Measurements from ENCODE around the gene CCDC39. TPM values are rescaled to one million over a fixed set of nuclear protein-coding genes. Genes with fewer than 3 reads are reported as not detected.

Gene CCDC39
- total RNA-seq = 10 to 100 TPM in 1 of 5 donors, under 1 TPM in 1, not detected in 3; 0.72 to 11.7 TPM
- not detected for polyA plus RNA-seq
- long read RNA-seq, donor 1 = 0 reads
- long read RNA-seq, donor 2, partial matches to known transcripts = 10 of 10 reads
- long read RNA-seq, donor 2, other reads (novel, unspliced or antisense) = 0 of 10 reads
- long read RNA-seq, donor 3 = 0 reads
- long read RNA-seq, donor 4 = 0 reads
- long read RNA-seq, donor 5 = 0 reads
- long read RNA-seq, donor 6 = 0 reads
- long read RNA-seq, donor 7 = 0 reads
- long read RNA-seq, donor 8 = 0 reads
- long read RNA-seq, donor 9 = 0 reads
- long read RNA-seq, donor 10, partial matches to known transcripts = 0 of 7 reads
- long read RNA-seq, donor 10, other reads (novel, unspliced or antisense) = 7 of 7 reads

GRCh38 chr3:180679178-180680096, at the start of gene CCDC39:
CCDC39 (minus strand) TSS chr3:180679489; CDS start chr3:180679380, 109 bp downstream.
- TF ChIP-seq CTCF (IDR thresholded peaks at IDR 0.05) (no peak), EP300 (IDR thresholded peaks at IDR 0.05) (no peak), POLR2AphosphoS5 (IDR thresholded peaks at IDR 0.05) (no peak), POLR2A (IDR thresholded peaks at IDR 0.05) (no peak)
- Histone ChIP-seq H3K4me3 (peak within 1 kb of the TSS; percentile 51 to 79 (median 64)), H3K27me3 (peaks cover 0 to 28% (median 23%) of the 10 kb centered on the region in 3 donors), H3K27ac (peak within 1 kb of the TSS in 4 of 5 donors; percentile 6 to 67 (median 37)), H3K9me3 (no peaks in the 10 kb centered on the region), H3K4me1 (peaks cover 6 to 25% (median 18%) of the 10 kb centered on the region in 4 donors), H3K36me3 (no peaks in the 10 kb centered on the region)
- 1 to 2% (median 1%) methylated on average over 55 to 56 of the region's 56 CpGs for WGBS, 5 donors
- peak; percentile 76 to 92 for DNase-seq
- intact Hi-C loops (cut with DNase I; ENCODE audit: low total_unique reads) = no loop called here

- Histone ChIP-seq H3K27ac (no peak overlapping the region), H3K4me1 (no peaks in the 10 kb centered on the region), H3K36me3 (no peaks in the 10 kb centered on the region), H3K4me3 (no peak overlapping the region), H3K9me3 (no peaks in the 10 kb centered on the region), H3K27me3 (no peaks in the 10 kb centered on the region)
- DNase-seq = no peak
- TF ChIP-seq POLR2A (IDR thresholded peaks at IDR 0.05) (no peak), POLR2AphosphoS5 (IDR thresholded peaks at IDR 0.05) (no peak), EP300 (IDR thresholded peaks at IDR 0.05) (no peak), CTCF (IDR thresholded peaks at IDR 0.05) (no peak)
- intact Hi-C loops (cut with DNase I; ENCODE audit: low total_unique reads) = no loop called here
- WGBS, 5 donors = 37 to 91% (median 45%) methylated on average over 1 of the region's 1 CpG
These were observed 40.7 kb upstream of the CCDC39 start for GRCh38 chr3:180720012-180720411.

- H3K36me3 ChIP-seq = no peaks in the 10 kb centered on the region
- TF ChIP-seq EP300 (IDR thresholded peaks at IDR 0.05) (no peak), CTCF (IDR thresholded peaks at IDR 0.05) (no peak), POLR2AphosphoS5 (IDR thresholded peaks at IDR 0.05) (no peak), POLR2A (IDR thresholded peaks at IDR 0.05) (no peak)
- DNase-seq = no peak
- peaks cover 0 to 8% (median 3%) of the 10 kb centered on the region in 4 donors for H3K9me3 ChIP-seq
- no peak overlapping the region for H3K27ac ChIP-seq
- no peak overlapping the region for H3K4me3 ChIP-seq
- H3K27me3 ChIP-seq = no peaks in the 10 kb centered on the region
- H3K4me1 ChIP-seq = no peaks in the 10 kb centered on the region
- intact Hi-C loops (cut with DNase I; ENCODE audit: low total_unique reads) = no loop called here
- 22 to 43% (median 31%) methylated on average over 2 of the region's 2 CpGs for WGBS, 5 donors
These were observed 28.6 kb upstream of the CCDC39 start for GRCh38 chr3:180707896-180708295.

- intact Hi-C loops (cut with DNase I; ENCODE audit: low total_unique reads) = no loop called here
- WGBS, 5 donors = 44 to 53% (median 45%) methylated on average over 4 of the region's 4 CpGs
- TF ChIP-seq POLR2A (IDR thresholded peaks at IDR 0.05) (no peak), CTCF (IDR thresholded peaks at IDR 0.05) (no peak), POLR2AphosphoS5 (IDR thresholded peaks at IDR 0.05) (no peak), EP300 (IDR thresholded peaks at IDR 0.05) (no peak)
These were observed 26.3 kb upstream of the CCDC39 start for GRCh38 chr3:180705619-180706018.

More at GRCh38 chr3:180705619-180706018, 26.3 kb upstream of the CCDC39 start:
- Histone ChIP-seq H3K9me3 (peaks cover 0 to 8% (median 3%) of the 10 kb centered on the region in 4 donors), H3K27ac (no peak overlapping the region), H3K36me3 (no peaks in the 10 kb centered on the region), H3K4me1 (no peaks in the 10 kb centered on the region), H3K27me3 (no peaks in the 10 kb centered on the region), H3K4me3 (no peak overlapping the region)
- peak in 1 of 2 donors; percentile 10 for DNase-seq
